ENCODE results near the gene KCNQ5.

DNA sequence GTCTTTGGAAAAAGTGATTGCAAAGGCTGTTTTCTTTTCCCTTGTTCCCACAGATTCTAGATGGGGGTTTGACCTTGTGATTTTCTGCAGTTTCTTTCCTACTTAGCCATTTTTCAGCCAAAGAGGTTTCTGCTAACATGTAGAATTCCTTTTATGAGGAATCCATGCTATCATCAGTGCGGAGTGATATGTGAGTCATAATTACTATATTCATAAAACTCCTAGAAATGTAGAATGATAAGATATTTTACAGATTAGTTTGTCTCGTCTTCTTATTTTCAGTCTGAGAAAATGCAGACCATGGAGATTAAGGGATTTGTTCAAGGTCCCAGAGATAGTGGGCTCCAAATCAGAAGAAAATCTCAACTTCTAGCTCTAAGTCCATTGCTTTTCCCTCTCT is 98.6 kb downstream of the KCNQ5 start:
- TF ChIP-seq, protein P1, sequence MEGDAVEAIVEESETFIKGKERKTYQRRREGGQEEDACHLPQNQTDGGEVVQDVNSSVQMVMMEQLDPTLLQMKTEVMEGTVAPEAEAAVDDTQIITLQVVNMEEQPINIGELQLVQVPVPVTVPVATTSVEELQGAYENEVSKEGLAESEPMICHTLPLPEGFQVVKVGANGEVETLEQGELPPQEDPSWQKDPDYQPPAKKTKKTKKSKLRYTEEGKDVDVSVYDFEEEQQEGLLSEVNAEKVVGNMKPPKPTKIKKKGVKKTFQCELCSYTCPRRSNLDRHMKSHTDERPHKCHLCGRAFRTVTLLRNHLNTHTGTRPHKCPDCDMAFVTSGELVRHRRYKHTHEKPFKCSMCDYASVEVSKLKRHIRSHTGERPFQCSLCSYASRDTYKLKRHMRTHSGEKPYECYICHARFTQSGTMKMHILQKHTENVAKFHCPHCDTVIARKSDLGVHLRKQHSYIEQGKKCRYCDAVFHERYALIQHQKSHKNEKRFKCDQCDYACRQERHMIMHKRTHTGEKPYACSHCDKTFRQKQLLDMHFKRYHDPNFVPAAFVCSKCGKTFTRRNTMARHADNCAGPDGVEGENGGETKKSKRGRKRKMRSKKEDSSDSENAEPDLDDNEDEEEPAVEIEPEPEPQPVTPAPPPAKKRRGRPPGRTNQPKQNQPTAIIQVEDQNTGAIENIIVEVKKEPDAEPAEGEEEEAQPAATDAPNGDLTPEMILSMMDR (IDR thresholded peaks at IDR 0.05; ENCODE audit: control extremely low read depth in 1 of 3, insufficient read depth in 1 of 3, low read depth in 1 of 3, low read length in 3 of 3): no peak
- TF ChIP-seq SIX5 (IDR thresholded peaks at IDR 0.05; ENCODE audit: low read depth, low read length): no peak
- TF ChIP-seq TEAD4 (IDR thresholded peaks at IDR 0.05; ENCODE audit: low read depth, low read length): no peak
- TF ChIP-seq EGR1 (IDR thresholded peaks at IDR 0.05; ENCODE audit: borderline replicate concordance, low read depth, low read length): no peak
- no peak for TF ChIP-seq TBP (IDR thresholded peaks at IDR 0.05; ENCODE audit: low read depth, low read length)
- TF ChIP-seq MAFK (IDR thresholded peaks at IDR 0.05; ENCODE audit: low read depth, low read length): no peak
- TF ChIP-seq NRF1 (IDR thresholded peaks at IDR 0.05; ENCODE audit: low read depth, low read length): no peak
- no peak for TF ChIP-seq POU5F1 (IDR thresholded peaks at IDR 0.05; ENCODE audit: low read depth, low read length)
- TF ChIP-seq GTF2F1 (IDR thresholded peaks at IDR 0.05; ENCODE audit: borderline replicate concordance, low read depth, low read length): no peak
- TF ChIP-seq EP300 (IDR thresholded peaks at IDR 0.05; ENCODE audit: borderline replicate concordance in 1 of 2, low read depth in 2 of 2, low read length in 2 of 2): no peak
- no peak for TF ChIP-seq POLR2A (IDR thresholded peaks at IDR 0.05; ENCODE audit: control extremely low read depth in 1 of 2, low read depth in 2 of 2, low read length in 2 of 2)
- TF ChIP-seq KDM1A (IDR thresholded peaks at IDR 0.05; ENCODE audit: borderline replicate concordance, low read length): no peak
- no peak for TF ChIP-seq CBX5 (IDR thresholded peaks at IDR 0.05; ENCODE audit: low read depth, low read length)

Measured in H1 (cell line).